NCI-H526 (cell line): ENCODE results near the gene SMYD2.
A peak's percentile ranks its signal among the peaks of the same experiment; 100 is the strongest.

Experiments used
- DNase-seq, 2 experiments: peaks; one replicate each; lab custom pipeline; 2025; lab: John Stamatoyannopoulos, UW

The SMYD2 gene

DNA sequence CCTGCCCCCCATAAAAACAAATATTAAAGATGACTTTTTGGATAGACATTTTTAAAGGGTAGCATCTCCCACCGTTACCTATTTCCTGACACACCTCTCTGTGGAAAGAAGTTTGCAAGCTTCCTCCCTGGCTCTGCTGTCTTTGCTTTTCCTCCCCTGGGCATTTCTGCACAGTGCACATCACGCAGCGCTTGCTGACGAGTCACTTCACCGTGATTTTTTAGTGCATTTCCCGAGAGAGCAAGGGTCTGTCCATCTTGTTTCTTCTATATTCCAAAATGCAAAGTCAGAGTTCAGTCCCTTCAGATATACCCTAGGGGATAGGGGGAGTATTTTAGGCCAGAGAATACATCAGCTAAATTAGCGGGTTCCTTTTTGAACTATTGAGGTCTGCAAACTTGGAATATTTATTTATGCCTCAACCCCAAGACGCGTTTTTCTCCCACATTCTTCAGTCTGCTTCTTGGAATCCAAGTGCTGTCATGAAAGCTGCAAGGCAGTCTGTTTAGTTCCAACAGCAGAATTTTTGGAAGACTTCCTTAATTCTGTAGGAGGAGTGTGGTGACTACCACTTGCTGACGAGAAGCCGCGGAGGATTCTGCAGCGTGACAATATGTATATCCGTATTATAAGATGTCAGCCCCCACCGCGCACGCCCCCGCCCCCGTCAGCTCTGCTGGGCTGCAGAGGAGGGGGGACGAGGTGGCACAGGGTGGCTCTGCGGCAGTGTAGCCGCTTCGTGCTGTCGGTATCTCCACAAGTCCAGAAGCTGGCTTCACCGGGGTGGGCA lies 22.4 kb downstream of the SMYD2 start:
- DNase-seq, result no peak

DNA sequence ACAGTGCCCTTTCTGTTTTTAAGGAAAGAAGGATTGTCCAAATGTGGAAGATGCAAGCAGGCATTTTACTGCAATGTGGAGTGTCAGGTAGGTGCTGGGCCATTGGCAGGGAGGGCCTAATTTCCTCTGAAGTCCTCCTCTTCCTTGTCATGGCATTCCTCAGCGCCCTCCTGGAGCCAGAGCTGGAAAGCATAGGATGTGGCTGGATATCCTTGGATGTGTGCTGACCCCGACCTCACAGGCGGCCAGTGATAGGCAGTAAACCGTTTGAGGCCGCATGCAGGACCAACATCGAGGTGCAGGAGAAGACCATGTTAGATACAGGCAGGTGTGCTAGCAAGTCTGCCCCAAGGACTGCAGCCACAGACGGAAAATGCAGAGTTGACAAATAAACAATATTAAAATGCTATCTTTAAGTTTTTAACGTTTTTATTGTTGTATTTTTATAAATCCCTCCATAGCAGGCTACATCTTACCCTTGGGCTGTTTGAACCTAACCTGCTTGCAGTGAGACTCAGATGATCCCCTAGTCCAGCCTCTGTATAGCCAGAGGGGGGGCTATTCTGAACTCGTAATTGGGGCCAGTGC lies 24.3 kb downstream of the SMYD2 start:
- DNase-seq, result no peak

DNA sequence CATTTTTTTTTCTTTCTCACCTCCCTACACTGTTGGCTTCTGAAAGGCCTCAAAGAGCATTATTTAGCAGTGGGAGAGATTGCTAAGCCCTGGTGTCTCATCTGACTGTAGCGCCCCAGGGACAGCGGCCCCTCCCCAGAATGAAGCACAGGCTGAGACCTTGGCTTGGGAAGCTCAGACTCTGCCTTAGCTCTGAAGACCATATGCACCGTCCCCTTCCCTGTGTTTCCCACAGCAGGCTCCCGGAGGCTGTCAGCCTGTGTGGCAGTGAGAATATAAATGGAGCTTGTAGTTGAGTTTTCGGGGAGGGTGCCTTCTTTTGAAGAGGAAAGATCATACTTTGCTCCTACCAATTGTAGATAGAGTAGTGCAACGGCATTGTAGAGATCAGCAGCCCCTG lies 25.3 kb downstream of the SMYD2 start:
- no peak for DNase-seq

DNA sequence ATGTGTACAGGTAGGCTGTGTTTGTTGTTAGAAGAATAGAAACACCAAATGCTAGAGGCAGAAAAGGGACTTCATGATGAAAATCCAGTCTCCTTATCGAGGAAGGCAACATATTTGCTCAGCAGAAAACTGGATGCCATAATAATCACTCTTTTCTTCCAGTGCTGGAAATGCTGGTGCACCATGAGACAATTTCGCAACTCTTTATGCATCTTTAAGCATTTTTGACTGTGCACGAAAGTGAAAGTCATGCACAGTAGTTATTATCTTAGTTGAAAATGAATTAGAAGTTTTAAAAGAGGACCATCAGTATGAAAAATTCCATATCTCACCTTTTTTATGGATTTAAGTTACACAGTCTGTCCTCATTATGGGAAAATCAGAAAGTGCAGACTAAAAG lies 29.1 kb downstream of the SMYD2 start:
- DNase-seq, result no peak

DNA sequence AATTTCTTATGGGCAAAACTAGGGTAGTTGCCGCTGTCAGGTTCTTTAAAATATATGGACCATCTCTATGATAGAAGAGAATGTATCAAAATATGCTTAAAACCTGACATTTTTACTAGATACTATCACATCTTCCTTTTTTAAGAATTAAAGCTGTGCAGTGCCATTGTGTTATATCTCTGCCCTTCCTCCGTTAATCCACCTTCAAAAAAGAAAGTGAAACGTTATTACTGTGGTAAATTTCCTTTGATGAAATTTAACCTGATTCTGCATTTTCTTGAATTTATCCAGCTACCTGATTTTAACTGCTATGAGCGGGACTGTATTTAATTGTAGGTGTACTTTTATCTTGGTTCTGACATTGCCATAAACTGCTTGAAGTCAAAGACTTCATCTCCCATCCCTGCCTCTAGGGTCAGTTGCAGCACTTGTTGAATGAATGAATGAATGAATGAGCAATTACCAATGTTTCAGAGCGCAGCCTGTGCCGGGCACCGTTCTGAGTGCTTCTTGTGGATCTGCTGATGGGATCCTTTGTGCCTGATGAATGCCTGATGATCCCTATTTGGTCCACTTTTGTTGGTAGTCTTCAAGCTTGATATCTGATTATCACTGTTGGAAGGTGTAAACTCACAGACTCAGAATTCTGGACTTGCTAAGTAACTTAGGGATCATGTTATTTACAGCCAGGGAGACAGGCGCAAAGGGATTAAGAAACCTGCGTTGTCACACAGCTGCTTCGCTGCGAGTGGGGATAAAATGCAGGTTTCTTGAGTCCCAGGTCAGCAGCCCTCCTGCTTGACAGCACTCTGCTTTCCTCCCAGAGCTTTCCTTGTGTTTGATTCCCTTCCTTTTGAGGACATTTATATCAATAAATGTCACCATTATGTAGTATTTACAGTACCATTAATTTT lies 30.1 kb downstream of the SMYD2 start:
- no peak for DNase-seq

DNA sequence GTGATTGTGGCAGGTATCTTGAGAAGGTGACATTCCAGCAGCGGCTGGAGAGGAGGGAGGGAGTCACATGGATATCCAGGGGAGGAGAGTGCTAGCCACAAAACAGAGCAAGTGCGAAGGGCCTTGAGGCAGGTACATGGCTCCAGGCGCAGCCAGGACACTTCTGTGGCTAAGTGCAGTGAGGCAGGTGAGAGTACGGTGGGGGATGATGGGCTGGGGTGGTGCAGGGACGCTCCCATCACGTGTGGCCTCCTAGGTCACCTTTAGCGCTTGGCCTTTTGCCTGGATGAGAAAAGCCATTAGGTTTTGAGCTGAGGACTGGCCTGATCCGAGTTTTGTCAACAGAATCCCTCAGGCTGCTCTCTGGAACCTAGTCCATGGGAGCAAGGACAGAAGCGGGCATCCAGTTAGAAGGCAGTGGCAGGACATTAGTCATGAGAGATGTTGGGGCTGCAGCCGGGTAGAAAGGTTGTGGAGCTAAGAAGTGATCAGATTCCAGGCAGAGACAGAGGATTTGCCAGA lies 31.6 kb downstream of the SMYD2 start:
- no peak for DNase-seq

DNA sequence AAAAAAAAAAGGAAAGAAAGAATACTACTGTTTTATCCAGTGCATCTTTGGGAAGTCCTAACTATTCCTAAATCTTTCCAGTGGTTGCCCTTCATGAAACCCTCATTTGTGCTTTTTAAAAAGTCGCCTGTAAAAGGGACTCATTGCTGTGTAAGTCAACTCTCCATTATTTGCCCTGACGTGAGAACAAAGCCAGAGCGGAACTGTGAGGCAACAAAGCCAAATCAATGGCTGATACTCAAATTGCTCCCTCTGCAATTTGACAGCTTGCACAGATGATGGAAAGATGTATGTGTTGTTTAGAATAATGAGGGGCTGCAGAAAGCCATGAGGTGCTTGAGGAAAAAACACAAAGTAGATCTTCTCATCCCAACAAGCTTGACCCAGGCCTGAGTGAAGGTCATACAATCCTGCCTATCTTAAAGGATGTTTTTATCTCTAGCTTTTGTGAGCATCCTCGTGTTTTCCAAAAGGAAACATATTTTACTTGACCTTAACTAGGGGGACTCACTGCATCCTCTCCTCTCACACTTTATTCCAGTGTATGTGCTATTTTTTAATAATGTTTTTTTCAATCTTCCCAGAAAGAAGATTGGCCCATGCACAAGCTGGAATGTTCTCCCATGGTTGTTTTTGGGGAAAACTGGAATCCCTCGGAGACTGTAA lies 33.4 kb downstream of the SMYD2 start:
- DNase-seq, result no peak

DNA sequence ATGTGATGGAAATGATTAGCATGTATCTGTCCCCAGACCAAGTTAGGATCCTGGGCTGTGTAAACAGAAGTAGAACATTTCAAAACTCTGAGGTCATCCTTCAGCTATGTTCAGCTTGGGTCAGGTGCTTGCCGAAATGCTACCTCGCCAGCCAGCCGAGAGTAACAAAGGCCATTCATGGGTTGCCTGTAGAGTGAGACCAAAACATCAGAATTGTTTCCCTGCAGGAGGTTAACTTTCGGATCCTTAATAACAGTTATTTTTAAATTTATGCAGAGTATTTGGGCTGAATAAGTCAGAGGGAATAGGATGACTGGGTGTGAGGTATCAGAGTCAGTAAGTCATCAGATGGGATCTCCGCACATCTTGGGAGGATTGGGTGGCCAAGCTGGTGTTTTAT lies 35.6 kb downstream of the SMYD2 start:
- no peak for DNase-seq

DNA sequence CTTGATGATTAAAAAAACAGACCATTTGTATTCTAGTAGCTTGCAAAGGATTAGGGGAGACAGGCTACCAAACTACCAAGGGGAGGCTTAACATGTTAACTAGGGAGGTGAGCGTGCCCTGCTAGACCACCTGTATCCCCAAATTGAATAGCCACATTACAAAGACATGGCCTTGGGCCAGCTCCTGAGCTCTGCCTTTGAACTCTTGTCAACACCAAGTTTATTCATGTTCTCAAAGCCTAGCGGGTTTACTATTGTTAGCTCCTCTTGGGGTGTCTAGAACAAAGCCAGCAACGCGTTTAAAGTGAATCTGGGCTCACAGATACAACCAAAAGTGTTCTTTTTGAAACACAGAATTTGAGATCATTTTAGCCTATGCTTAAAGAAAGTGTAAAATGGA lies 36.3 kb downstream of the SMYD2 start:
- no peak for DNase-seq

DNA sequence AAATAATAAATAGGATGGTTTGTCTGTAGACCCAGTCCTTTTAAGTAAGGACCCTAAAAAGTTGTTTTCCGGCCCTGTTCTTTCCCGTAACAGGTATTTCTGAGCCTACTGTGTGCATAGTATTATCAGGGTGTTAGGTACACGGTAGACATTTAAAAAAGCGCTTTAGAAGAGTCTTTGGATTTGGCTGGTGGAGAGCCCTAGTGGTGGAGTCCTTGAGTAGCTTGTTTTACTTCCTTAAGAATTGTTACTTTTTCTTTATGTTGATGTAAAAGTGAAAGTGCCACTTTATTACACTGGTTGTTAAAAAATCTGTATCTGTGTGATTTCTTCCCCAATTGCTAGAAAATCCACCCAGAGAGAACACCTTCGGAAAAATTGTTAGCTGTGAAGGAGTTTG lies 36.8 kb downstream of the SMYD2 start:
- no peak for DNase-seq

DNA sequence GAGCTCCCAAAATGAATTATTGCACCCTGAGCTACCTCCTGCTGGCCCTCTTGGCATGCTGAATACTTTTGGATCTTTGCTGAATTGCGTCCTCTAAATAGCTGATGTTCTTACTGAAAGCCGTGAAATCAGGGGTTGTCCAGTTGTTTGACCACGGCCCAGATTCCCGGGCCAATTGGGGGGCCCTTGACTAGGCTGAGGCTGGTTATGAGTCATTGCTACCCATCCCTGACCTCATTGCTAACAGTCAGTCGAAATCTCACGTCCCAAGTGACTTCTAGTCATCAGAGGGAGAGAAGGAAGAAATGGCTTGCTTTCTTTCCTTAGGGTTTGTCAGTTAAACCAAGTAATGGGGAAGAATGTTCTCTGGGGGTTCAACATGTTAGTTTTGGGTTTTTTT lies 37.4 kb downstream of the SMYD2 start:
- no peak for DNase-seq

DNA sequence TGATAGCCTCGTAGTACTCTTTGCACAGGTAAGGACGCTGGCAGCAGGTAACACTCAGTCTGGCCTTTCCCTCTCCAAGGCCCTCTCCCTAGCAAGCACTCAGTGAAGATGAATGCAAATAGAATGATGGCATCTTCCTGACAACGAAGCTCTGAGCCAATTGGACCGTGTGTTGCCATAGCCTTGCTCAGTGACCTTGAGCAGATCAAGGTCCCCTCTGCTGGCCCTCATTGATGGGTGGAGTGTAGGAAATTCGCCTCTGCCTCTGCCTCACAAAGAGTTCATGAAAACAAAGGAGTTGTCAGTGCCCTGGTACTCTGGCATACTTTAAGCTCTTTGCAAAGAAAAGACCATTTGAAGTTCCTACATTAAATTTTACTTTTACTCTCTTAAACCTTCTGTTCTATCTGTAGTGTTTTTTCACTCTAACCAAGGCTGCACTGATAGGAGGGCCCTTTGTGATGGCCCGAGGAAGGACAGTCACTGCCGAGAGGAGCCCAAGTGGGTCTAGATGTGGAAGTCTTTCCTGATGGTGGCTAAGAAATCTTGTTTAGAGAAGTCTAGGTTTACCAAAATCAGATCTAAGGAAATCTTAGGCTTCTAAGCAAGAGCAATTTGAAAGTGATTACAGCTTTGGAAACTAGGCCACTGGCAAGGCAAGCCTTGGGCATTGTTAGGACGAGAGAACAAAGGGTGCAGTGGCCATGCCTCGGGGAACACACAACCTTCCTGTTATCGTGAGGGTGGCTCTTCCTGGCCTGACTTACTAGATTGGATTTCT lies 38.2 kb downstream of the SMYD2 start:
- DNase-seq, result no peak

DNA sequence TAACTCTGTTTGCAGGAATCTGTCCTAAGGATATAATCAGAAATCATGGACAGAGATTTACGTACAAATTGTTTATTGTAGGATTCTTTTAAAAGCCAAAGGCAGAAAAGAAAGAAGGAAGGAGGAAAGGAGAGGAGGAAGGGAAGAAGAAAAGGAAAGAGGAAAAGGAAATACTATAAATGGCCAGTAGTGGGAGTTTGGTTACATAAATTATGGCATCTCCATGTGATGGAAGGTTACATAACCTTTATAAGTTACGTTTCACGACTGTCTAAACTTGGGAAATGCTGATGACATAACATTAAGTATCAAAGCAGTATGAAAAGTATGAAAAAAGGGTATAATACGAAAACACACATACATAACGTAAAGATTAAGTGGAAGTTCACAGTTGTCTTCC lies 39.0 kb downstream of the SMYD2 start:
- DNase-seq, result no peak

DNA sequence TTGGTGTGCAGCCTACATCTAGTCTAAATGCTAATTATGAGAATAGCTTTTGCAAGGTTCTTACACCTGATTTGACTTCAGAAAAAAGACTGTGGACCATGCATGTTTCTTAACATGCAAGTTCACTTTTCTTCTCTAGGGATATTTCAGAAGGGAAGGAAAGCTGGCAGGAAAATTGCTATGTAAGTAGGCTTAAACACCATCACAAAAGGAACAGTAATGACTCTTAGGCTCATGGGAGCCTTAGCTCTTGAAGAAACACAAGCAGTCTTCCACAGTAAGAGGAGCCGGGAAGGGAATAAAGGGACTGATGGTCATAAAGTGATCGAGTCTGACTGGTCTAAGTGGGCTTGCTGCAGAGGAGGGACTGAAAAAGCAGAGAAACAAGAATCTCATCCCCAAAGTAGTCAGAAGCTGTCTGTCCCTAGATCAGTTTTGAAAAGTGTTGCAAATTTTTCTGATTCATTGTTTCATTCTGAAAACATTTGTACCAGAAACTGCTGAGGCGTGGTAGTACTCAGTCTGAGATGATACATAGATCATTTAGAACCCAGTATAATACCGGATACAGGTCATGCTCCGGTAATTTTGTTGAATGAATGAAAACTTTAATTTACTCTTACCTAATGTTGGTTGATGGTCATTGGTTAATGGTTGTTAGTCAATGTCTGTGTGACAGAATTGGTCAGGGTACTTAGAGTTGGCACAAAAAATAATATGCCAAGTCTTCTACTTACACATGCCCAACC lies 40.9 kb downstream of the SMYD2 start:
- no peak for DNase-seq

DNA sequence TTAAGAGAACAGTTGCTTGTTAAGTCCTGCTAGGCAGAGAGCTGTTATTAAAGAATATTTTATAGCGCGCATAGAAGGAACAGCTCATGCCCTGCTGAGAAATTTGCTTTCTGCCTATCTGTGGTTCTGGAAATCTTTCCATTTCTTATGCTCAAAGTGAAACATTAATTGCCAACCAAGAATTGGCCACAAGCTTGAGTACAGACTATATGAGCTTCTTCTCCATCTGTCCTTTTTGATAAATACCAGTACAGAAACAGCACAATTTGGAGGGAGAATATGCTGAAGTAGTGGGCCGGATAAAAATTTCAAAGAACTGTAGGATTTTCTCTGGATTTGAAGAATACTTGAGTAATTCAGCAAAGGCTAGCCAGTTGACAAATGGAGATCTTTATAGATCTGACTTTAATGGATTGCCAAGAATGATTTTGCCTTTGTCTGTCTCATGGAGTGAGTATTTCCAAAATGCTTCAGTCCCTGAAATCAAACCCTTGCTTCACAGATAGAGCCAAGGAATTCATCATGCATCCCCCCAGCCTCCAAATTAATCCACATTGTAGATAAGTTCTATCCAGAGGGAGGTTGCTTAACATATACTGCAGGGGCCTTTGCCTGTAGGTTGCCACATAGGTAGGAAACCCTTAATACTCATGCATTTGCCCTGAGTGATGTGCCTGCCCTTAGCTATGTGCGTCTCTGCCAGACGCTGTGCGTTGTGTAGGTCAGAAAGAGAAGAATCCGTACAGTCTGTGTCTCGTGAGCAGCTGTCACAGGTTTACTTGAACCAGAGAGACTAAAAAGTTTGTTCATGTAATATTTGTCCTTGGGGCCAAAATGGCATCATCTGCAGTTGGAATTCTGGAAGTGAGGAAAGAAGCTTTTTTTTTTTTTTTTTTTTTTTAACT lies 44.2 kb downstream of the SMYD2 start:
- DNase-seq, result no peak

DNA sequence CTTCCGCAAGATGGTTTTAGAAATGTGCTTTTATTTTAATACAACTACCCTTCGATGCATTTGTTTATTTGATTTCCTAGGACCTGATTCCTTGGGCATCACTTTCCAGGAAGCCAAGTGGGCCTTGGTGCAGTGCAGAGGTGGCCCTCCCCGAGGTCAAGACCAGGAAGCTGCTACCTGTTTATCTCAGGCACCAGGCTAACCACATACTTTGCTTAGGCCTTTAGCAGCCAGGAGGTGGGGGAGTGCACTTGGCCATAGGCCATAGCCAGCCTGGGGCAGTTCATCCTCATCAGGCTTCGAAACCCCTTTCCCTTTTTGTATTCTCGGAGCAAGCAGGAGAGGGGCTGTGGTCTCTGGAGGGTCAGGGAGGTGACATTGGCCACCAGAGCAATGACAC lies 45.4 kb downstream of the SMYD2 start:
- DNase-seq, result peak in 1 of 2 experiments; percentile 58

DNA sequence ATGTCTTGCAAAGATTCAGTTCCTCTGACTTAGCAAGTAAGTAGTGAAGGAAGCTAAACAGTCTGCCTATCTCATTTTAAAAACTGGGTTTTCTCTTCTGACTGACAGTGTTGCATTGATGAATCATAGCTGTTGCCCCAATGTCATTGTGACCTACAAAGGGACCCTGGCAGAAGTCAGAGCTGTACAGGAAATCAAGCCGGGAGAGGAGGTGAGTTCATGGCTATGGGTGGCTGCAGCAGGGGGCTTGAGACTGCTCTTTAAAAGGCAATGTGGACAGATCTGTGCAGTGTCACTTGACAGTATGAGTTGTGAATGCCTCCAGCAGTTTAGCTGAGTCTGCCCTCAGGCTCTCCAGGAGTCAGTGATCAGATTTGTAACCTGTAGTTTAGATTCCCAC lies 46.6 kb downstream of the SMYD2 start:
- no peak for DNase-seq

DNA sequence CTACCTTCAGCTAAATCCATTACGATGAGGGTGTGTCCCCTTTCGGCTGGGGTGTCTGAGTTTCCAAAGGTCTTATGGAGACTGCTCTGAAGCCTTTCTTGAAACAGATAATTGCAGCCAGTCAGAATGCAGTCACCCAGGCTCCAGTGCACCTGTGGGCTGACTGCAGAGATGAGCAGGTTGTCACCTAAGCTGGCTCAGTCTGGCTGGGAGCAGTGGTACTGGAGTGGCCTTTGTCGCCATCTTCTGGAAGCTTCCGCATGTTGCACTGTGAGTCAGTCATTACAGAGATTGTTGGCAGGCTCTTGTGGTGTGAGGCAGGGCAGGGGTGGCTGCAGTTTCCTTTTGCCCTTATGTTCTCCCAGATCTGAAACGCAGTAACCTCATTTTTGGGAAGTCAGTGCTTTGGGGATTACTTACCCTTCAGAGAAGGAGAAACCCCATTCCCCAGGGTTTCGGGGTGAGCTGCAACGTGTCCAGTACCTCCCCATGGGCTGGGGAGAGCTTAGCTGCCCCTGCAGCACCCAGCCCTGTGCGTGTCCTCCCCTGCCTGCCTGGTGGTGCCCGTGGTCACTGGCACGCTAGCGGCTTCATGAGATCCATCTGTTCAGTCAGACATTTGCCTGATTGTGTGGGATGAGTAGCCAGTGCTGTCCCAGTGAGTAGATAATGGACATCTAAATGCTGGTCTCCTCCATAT lies 48.0 kb downstream of the SMYD2 start:
- peak in 1 of 2 experiments; percentile 76 for DNase-seq
